ENCODE measurements around the gene MYO15B. TPM values are rescaled to one million over a fixed set of nuclear protein-coding genes. Genes with fewer than 3 reads are reported as not detected.

MYO15B gene
- total RNA-seq, 1 experiment from 2014 or later: 26.5 TPM

DNA sequence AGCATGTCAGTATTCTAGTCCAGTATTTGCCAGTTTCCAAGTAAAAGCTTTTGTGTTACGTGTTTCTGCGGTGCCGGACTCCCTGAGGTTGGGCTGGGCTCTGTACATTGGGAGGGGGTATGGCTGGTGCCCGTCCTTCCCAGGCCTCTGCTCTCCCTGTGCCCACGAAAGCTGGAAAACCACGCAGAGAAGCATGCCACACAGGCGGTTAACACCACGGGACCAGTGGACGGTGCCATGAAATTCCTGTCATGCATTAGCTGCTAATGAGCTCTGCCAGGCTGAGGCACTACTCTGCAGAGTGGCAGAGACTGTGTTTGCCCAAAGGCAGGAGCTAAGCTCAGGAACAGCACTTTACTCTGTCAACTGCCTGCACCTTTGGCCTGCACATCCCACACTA, 53.7 kb downstream of the MYO15B start:
- in situ Hi-C loops (cut with HindIII; ENCODE audit: low pct_unique_long_range_greater_than_20kb, low sequenced_read_pairs): no loop called here
- 0 out of 2 replicates have a peak, but pooled peaks have one; percentile 24 for ATAC-seq

DNA sequence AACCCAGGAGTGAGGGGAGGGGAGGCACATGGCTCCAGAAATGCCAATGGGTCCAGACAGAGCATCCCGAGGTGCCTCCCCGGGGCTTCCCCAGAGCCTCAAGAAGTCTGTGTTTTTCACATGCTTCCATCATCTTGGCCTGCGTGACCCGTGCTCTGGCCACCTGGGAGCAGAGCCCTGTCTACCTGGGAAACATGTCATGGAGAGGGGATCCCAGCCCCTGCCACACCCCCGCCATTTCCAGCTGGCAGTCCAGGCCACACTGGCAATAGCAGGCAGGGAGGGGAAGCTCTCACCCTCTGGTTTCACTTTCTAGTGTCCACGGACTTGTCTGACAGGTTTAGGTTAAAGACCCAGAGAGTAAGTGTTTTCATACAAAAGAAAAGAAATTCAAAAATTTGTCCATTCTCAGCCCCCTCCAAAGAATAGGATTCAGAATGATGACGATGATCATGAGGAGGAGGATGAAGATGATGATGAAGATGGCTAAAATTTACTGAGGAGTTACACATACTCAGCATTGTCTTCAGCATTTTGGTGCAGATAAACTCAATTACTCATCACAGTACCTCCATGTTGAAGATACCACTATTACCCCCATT, 54.7 kb downstream of the MYO15B start:
- no TSS peak for BruUV-seq (replicated peaks)
- Histone ChIP-seq H3K4me3 (ENCODE audit: low read depth in 2 of 2, low read length in 2 of 2) (no peak overlapping the region), H3K36me3 (ENCODE audit: control insufficient read depth, insufficient read depth, low read length) (no peaks in the 10 kb centered on the region), H3K4me1 (ENCODE audit: control insufficient read depth, insufficient read depth, low read length) (peaks cover 5% of the 10 kb centered on the region), H3K27me3 (ENCODE audit: control insufficient read depth, insufficient read depth, low read length) (no peaks in the 10 kb centered on the region), H3K9me3 (ENCODE audit: control insufficient read depth, insufficient read depth, low read depth, low read length) (no peaks in the 10 kb centered on the region), H3K27ac (ENCODE audit: low read length) (no peak overlapping the region)
- CTCF ChIA-PET: interaction anchor here (0.9 to 1.5 kb wide), 2 partner anchors 9 to 10 kb away, joined by 4 to 5 read pairs; partner anchors contain the start of gene SMIM5
- intact Hi-C loops (cut with micrococcal nuclease; ENCODE audit: unreplicated experiment): no loop called here
- ATAC-seq (no peak), DNase-seq (ENCODE audit: low read depth, low spot score) (no peak)
- TF ChIP-seq, protein P1, sequence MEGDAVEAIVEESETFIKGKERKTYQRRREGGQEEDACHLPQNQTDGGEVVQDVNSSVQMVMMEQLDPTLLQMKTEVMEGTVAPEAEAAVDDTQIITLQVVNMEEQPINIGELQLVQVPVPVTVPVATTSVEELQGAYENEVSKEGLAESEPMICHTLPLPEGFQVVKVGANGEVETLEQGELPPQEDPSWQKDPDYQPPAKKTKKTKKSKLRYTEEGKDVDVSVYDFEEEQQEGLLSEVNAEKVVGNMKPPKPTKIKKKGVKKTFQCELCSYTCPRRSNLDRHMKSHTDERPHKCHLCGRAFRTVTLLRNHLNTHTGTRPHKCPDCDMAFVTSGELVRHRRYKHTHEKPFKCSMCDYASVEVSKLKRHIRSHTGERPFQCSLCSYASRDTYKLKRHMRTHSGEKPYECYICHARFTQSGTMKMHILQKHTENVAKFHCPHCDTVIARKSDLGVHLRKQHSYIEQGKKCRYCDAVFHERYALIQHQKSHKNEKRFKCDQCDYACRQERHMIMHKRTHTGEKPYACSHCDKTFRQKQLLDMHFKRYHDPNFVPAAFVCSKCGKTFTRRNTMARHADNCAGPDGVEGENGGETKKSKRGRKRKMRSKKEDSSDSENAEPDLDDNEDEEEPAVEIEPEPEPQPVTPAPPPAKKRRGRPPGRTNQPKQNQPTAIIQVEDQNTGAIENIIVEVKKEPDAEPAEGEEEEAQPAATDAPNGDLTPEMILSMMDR (IDR thresholded peaks at IDR 0.05): no peak
- TF ChIP-seq, protein P2, sequence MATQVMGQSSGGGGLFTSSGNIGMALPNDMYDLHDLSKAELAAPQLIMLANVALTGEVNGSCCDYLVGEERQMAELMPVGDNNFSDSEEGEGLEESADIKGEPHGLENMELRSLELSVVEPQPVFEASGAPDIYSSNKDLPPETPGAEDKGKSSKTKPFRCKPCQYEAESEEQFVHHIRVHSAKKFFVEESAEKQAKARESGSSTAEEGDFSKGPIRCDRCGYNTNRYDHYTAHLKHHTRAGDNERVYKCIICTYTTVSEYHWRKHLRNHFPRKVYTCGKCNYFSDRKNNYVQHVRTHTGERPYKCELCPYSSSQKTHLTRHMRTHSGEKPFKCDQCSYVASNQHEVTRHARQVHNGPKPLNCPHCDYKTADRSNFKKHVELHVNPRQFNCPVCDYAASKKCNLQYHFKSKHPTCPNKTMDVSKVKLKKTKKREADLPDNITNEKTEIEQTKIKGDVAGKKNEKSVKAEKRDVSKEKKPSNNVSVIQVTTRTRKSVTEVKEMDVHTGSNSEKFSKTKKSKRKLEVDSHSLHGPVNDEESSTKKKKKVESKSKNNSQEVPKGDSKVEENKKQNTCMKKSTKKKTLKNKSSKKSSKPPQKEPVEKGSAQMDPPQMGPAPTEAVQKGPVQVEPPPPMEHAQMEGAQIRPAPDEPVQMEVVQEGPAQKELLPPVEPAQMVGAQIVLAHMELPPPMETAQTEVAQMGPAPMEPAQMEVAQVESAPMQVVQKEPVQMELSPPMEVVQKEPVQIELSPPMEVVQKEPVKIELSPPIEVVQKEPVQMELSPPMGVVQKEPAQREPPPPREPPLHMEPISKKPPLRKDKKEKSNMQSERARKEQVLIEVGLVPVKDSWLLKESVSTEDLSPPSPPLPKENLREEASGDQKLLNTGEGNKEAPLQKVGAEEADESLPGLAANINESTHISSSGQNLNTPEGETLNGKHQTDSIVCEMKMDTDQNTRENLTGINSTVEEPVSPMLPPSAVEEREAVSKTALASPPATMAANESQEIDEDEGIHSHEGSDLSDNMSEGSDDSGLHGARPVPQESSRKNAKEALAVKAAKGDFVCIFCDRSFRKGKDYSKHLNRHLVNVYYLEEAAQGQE (IDR thresholded peaks at IDR 0.05; ENCODE audit: insufficient read depth in 1 of 2, low read depth in 2 of 2, low read length in 1 of 2): no peak
- TF ChIP-seq TCF7L2 (IDR thresholded peaks at IDR 0.05; ENCODE audit: low read depth, low read length) (no peak), SIN3A (IDR thresholded peaks at IDR 0.05; ENCODE audit: borderline replicate concordance, insufficient read depth, low read depth, low read length) (no peak), POLR2AphosphoS5 (IDR thresholded peaks at IDR 0.05; ENCODE audit: low read depth, low read length) (no peak)
- in situ Hi-C loops (cut with HindIII; ENCODE audit: low pct_unique_long_range_greater_than_20kb, low sequenced_read_pairs): no loop called here
- POLR2A ChIA-PET: interaction anchor here (0.7 kb wide), 1 partner anchor 77 kb away, joined by 3 read pairs; no protein-coding TSS in a partner anchor

More for the DNA sequence above, 53.7 kb downstream of the MYO15B start:
- CTCF ChIA-PET: interaction anchor here (0.5 to 0.9 kb wide), 2 partner anchors 9 to 41 kb away, joined by 4 read pairs; no protein-coding TSS in a partner anchor
- Histone ChIP-seq H3K4me1 (ENCODE audit: control insufficient read depth, insufficient read depth, low read length) (peaks cover 5% of the 10 kb centered on the region), H3K27me3 (ENCODE audit: control insufficient read depth, insufficient read depth, low read length) (no peaks in the 10 kb centered on the region), H3K9me3 (ENCODE audit: control insufficient read depth, insufficient read depth, low read depth, low read length) (no peaks in the 10 kb centered on the region), H3K27ac (ENCODE audit: low read length) (no peak overlapping the region), H3K4me3 (ENCODE audit: low read depth in 2 of 2, low read length in 2 of 2) (no peak overlapping the region), H3K36me3 (ENCODE audit: control insufficient read depth, insufficient read depth, low read length) (no peaks in the 10 kb centered on the region)
- no TSS peak for BruUV-seq (replicated peaks)
- DNase-seq (ENCODE audit: low read depth, low spot score): no peak
- POLR2A ChIA-PET: interaction anchor here (0.5 kb wide), 1 partner anchor 47 kb away, joined by 3 read pairs; no protein-coding TSS in a partner anchor
- TF ChIP-seq POLR2AphosphoS5 (IDR thresholded peaks at IDR 0.05; ENCODE audit: low read depth, low read length) (no peak), TCF7L2 (IDR thresholded peaks at IDR 0.05; ENCODE audit: low read depth, low read length) (no peak), SIN3A (IDR thresholded peaks at IDR 0.05; ENCODE audit: borderline replicate concordance, insufficient read depth, low read depth, low read length) (no peak)
- TF ChIP-seq, protein P2 (IDR thresholded peaks at IDR 0.05; ENCODE audit: insufficient read depth in 1 of 2, low read depth in 2 of 2, low read length in 1 of 2): no peak
- TF ChIP-seq, protein P1 (IDR thresholded peaks at IDR 0.05): no peak
- intact Hi-C loops (cut with micrococcal nuclease; ENCODE audit: unreplicated experiment): no loop called here

Measured in Panc1 (cell line).